ENCODE measurements around the gene SFXN3.
A peak's percentile ranks its signal among the peaks of the same experiment; 100 is the strongest.

The SFXN3 gene

GRCh38 chr10:100999742-101000126, 31.3 kb upstream of the SFXN3 start, which contains the start of gene LZTS2 (continued):
- no peak for TF ChIP-seq ESRRG (CRISPR knock-in tag; IDR thresholded peaks at IDR 0.05)
- TF ChIP-seq, protein P1, sequence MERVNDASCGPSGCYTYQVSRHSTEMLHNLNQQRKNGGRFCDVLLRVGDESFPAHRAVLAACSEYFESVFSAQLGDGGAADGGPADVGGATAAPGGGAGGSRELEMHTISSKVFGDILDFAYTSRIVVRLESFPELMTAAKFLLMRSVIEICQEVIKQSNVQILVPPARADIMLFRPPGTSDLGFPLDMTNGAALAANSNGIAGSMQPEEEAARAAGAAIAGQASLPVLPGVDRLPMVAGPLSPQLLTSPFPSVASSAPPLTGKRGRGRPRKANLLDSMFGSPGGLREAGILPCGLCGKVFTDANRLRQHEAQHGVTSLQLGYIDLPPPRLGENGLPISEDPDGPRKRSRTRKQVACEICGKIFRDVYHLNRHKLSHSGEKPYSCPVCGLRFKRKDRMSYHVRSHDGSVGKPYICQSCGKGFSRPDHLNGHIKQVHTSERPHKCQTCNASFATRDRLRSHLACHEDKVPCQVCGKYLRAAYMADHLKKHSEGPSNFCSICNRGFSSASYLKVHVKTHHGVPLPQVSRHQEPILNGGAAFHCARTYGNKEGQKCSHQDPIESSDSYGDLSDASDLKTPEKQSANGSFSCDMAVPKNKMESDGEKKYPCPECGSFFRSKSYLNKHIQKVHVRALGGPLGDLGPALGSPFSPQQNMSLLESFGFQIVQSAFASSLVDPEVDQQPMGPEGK (CRISPR knock-in tag; IDR thresholded peaks at IDR 0.05; ENCODE audit: borderline replicate concordance), result no peak

- TF ChIP-seq, protein P2, sequence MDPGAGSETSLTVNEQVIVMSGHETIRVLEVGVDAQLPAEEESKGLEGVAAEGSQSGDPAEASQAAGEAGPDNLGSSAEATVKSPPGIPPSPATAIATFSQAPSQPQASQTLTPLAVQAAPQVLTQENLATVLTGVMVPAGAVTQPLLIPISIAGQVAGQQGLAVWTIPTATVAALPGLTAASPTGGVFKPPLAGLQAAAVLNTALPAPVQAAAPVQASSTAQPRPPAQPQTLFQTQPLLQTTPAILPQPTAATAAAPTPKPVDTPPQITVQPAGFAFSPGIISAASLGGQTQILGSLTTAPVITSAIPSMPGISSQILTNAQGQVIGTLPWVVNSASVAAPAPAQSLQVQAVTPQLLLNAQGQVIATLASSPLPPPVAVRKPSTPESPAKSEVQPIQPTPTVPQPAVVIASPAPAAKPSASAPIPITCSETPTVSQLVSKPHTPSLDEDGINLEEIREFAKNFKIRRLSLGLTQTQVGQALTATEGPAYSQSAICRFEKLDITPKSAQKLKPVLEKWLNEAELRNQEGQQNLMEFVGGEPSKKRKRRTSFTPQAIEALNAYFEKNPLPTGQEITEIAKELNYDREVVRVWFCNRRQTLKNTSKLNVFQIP (CRISPR knock-in tag; IDR thresholded peaks at IDR 0.05; ENCODE audit: borderline replicate concordance, low read depth), result no peak
- TF ChIP-seq TSHZ2 (CRISPR knock-in tag; IDR thresholded peaks at IDR 0.05) (no peak), BACH2 (CRISPR knock-in tag; IDR thresholded peaks at IDR 0.05; ENCODE audit: borderline replicate concordance) (no peak), ARNTL (CRISPR knock-in tag; IDR thresholded peaks at IDR 0.05; ENCODE audit: borderline replicate concordance, low read depth) (no peak), CREB5 (CRISPR knock-in tag; IDR thresholded peaks at IDR 0.05; ENCODE audit: low read depth) (no peak), RARB (CRISPR knock-in tag; IDR thresholded peaks at IDR 0.05) (no peak), ZFP3 (CRISPR knock-in tag; IDR thresholded peaks at IDR 0.05) (no peak), ESRRG (CRISPR knock-in tag; IDR thresholded peaks at IDR 0.05) (no peak), SNAI2 (CRISPR knock-in tag; IDR thresholded peaks at IDR 0.05) (no peak), OSR1 (CRISPR knock-in tag; IDR thresholded peaks at IDR 0.05) (no peak), ZNF70 (CRISPR knock-in tag; IDR thresholded peaks at IDR 0.05) (no peak)
- ATAC-seq, result no peak
Measured at GRCh38 chr10:101000127-101000914, 30.7 kb upstream of the SFXN3 start.

GRCh38 chr10:101000915-101001658, 29.9 kb upstream of the SFXN3 start:
- ATAC-seq, result peak; percentile 27
- no peak for TF ChIP-seq OSR1 (CRISPR knock-in tag; IDR thresholded peaks at IDR 0.05)
- TF ChIP-seq ZFP3 (CRISPR knock-in tag; IDR thresholded peaks at IDR 0.05), result no peak
- TF ChIP-seq, protein P2 (CRISPR knock-in tag; IDR thresholded peaks at IDR 0.05; ENCODE audit: borderline replicate concordance, low read depth), result no peak

DNA sequence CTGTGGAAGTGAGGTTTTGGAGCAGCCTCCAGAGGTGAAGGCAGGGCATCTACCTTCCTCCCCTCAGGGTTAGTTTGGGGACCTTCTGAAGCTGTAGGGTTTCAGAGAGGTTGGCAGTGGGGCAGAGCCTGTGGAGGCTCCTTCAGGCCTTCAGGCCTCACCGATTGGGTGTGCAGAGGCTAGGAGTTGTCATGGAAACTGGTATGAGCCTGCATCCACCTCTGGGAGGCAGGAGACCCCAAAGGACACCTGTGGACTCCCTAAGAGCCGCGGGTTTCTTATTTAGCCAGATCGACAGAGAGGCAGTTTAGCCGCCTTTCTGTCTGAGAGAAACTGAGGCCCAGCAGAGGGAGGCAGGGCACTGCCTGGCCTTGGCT, 29.4 kb upstream of the SFXN3 start:
- ATAC-seq, result no peak
- TF ChIP-seq OSR1 (CRISPR knock-in tag; IDR thresholded peaks at IDR 0.05) (no peak), ZNF8 (CRISPR knock-in tag; IDR thresholded peaks at IDR 0.05) (no peak)

GRCh38 chr10:101002456-101002855, 28.6 kb upstream of the SFXN3 start:
- ATAC-seq, result no peak
- TF ChIP-seq CSRNP3 (CRISPR knock-in tag; IDR thresholded peaks at IDR 0.05) (no peak), ZNF70 (CRISPR knock-in tag; IDR thresholded peaks at IDR 0.05) (no peak), ISL1 (CRISPR knock-in tag; IDR thresholded peaks at IDR 0.05) (no peak), RARB (CRISPR knock-in tag; IDR thresholded peaks at IDR 0.05) (no peak), ARNTL (CRISPR knock-in tag; IDR thresholded peaks at IDR 0.05; ENCODE audit: borderline replicate concordance, low read depth) (no peak)
- TF ChIP-seq, protein P1 (CRISPR knock-in tag; IDR thresholded peaks at IDR 0.05; ENCODE audit: borderline replicate concordance), result no peak
